ENCODE results near the gene PODXL. TPM values are rescaled to one million over a fixed set of nuclear protein-coding genes. Genes with fewer than 3 reads are reported as not detected.

PODXL gene
- total and polyA plus RNA-seq, 4 donors, result 1.2 to 3.6 (median 1.6) TPM

GRCh38 chr7:131560061-131560460 is 3.6 kb upstream of the PODXL start:
- 85% methylated on average over 2 of the region's 2 CpGs for WGBS
- TF ChIP-seq HNF4A (conservative IDR thresholded peaks at IDR 0.05) (no peak), NR2F2 (IDR thresholded peaks at IDR 0.05) (no peak), SP1 (IDR thresholded peaks at IDR 0.05) (no peak), JUND (IDR thresholded peaks at IDR 0.05) (no peak), ZBTB33 (IDR thresholded peaks at IDR 0.05) (no peak), FOXA1 (IDR thresholded peaks at IDR 0.05) (no peak), HNF4G (IDR thresholded peaks at IDR 0.05) (no peak), TAF1 (conservative IDR thresholded peaks at IDR 0.05) (no peak), REST (IDR thresholded peaks at IDR 0.05) (no peak), YY1 (IDR thresholded peaks at IDR 0.05) (no peak), EGR1 (IDR thresholded peaks at IDR 0.05; ENCODE audit: low read depth in 2 of 2) (no peak), GABPA (IDR thresholded peaks at IDR 0.05 in 1 of 2, conservative IDR thresholded peaks at IDR 0.05 in 1 of 2) (no peak), RXRA (IDR thresholded peaks at IDR 0.05) (no peak), MAX (IDR thresholded peaks at IDR 0.05) (no peak)
- TF ChIP-seq, protein P1, sequence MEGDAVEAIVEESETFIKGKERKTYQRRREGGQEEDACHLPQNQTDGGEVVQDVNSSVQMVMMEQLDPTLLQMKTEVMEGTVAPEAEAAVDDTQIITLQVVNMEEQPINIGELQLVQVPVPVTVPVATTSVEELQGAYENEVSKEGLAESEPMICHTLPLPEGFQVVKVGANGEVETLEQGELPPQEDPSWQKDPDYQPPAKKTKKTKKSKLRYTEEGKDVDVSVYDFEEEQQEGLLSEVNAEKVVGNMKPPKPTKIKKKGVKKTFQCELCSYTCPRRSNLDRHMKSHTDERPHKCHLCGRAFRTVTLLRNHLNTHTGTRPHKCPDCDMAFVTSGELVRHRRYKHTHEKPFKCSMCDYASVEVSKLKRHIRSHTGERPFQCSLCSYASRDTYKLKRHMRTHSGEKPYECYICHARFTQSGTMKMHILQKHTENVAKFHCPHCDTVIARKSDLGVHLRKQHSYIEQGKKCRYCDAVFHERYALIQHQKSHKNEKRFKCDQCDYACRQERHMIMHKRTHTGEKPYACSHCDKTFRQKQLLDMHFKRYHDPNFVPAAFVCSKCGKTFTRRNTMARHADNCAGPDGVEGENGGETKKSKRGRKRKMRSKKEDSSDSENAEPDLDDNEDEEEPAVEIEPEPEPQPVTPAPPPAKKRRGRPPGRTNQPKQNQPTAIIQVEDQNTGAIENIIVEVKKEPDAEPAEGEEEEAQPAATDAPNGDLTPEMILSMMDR (IDR thresholded peaks at IDR 0.05; ENCODE audit: low read depth, low read length, missing input control), result no peak
- TF ChIP-seq, protein P2, sequence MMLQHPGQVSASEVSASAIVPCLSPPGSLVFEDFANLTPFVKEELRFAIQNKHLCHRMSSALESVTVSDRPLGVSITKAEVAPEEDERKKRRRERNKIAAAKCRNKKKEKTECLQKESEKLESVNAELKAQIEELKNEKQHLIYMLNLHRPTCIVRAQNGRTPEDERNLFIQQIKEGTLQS (IDR thresholded peaks at IDR 0.05), result no peak
- no peaks in the 10 kb centered on the region for H3K36me3 ChIP-seq (ENCODE audit: control insufficient read depth in 4 of 4, insufficient read depth in 3 of 4, low read depth in 1 of 4, low read length in 3 of 4)

More at GRCh38 chr7:131560061-131560460, 3.6 kb upstream of the PODXL start:
- Histone ChIP-seq H3K27me3 (ENCODE audit: control insufficient read depth in 4 of 4, insufficient read depth in 4 of 4, low read length in 3 of 4) (peaks cover 0 to 3% (median 0%) of the 10 kb centered on the region in 4 donors), H3K4me1 (ENCODE audit: control insufficient read depth in 4 of 4, insufficient read depth in 4 of 4, low read length in 3 of 4) (peaks cover 9 to 23% (median 13%) of the 10 kb centered on the region in 4 donors), H3K9me3 (ENCODE audit: control insufficient read depth in 4 of 4, low read length in 3 of 4) (no peaks in the 10 kb centered on the region), H3K9ac (ENCODE audit: low read depth in 1 of 2, low read length in 2 of 2) (no peak overlapping the region), H3K4me3 (ENCODE audit: low read depth in 1 of 3, low read length in 3 of 3) (no peak overlapping the region), H3K27ac (ENCODE audit: low read depth in 1 of 2, low read length in 2 of 2) (no peak overlapping the region)
- DNase-seq (ENCODE audit: low spot score), result no peak
